Right ventricle myocardium inferior (tissue), 1 donor: Measurements from ENCODE around the gene SHISAL1. TPM values are rescaled to one million over a fixed set of nuclear protein-coding genes. Genes with fewer than 3 reads are reported as not detected.
"Not testable (repeated sequence)": the region's sequence is repeated elsewhere in the genome, so short reads cannot be mapped to it uniquely, and the experiment has no call there.

Source experiments
- ATAC-seq: fragments of 200-7000 bp; cut with Tn5 transposase; one replicate; pipeline ENCODE4 v1.9.1; 2020; ENCODE audit warnings: mild to moderate bottlenecking, moderate library complexity
- DNase-seq: peaks from one replicate; pipeline ENCODE4 v3.0.0; 2021; ENCODE audit errors: missing footprints
- intact Hi-C: fragments of 100-400 bp; cut with DNase I; formaldehyde crosslinking; loops from one replicate; pipeline ENCODE4 v1.11.0; 2022
- total RNA-seq: library from RNA; stranded (reverse); fragmentation: NEBNext Ultra II Directional; extraction: Animal tissue kit (Norgen Biotek cat#: 25700); gene quantifications from one replicate; pipeline ENCODE4 v1.2.1, GENCODE V29; 2021
- donor health status: DM: no; HTN: yes; CAD: no; lungs with severe emphysema.

Gene SHISAL1
- total RNA-seq, 1 donor from 2014 or later = 1.5 TPM

DNA sequence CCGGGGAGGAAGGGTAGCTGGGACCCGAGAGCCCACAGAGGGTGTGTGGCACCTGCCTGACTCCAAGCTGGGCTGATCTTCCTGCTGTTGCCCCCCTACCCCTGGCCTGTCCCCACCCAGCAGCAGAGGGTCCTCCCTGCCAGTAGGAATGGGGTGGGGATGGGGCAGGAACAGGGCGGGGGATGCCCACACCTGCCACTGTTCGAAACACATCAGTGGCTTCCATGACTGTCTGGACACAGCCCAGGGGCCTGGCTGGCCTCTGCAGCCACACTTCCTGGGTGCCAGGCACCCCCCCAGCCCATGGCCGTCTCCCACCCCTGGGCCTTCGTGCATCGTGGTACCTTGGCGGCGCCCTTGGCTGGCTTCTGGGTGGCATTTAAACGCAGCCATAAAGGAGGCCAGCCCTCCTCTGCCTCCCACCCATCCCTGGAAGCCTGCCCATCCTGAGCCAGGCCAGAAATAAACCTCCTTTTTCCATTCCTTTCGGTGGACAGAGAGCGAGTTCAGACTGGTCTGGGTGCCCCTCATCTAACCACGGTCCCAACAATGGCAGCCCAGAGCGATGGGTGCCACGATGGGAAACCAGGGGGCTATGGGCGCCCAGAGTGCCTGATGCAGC lies 745 bp upstream of the SHISAL1 start:
- intact Hi-C loops = no loop called here
- ATAC-seq = no peak
- no peak for DNase-seq

DNA sequence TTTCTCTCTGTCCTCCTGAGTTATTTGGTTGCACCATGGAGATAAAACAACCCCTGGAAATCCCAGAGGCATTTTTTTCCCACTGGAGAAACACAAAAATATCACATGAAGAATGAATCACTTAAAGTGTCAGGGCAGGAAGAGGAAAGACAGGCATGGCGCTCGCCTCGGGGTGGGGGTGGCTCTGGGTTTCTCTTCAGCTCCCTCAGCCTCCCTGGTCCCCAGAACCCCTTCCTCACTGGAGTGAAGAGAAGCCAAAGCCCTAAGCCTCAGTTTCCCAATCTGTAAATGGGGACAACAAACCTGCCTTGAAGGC lies 938 bp downstream of the SHISAL1 start:
- intact Hi-C loops = no loop called here
- ATAC-seq = no peak
- no peak for DNase-seq

DNA sequence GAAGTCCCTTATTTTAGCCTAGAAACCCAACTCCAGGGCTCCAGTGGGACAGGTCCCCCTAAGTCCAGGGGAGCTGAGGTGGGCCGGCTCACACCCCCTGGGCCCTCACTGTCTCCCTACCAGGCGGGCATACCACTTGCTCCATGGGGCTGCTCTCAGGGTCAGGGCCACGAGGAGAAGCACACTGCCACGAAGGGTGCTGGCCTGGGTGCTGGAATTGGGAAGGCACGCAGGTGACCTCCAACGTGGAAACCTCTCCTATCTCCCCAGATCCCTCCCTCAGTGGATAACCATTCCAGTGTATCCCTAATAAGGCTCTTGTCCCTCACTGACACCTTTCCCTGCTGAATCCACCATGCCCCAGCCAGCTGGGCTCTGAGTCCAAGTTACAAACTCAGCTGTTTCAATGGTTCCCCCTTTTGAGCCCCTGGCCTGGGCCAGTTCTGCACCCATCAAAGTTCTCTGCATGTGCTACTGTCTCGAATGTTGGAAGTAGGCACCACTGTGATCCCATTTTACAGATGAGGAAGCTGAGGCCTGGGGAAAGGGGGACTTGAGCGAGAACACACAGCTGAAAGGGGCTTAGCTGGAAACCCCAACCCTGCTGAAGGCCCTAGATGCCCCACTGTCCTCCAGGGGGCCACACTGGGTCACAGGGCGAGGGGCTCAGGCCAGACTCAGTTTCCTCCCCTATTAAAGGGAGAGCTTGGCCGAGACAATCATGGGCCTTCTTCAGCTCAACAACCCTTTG lies 1.5 kb downstream of the SHISAL1 start:
- DNase-seq (no peak), ATAC-seq (no peak)

DNA sequence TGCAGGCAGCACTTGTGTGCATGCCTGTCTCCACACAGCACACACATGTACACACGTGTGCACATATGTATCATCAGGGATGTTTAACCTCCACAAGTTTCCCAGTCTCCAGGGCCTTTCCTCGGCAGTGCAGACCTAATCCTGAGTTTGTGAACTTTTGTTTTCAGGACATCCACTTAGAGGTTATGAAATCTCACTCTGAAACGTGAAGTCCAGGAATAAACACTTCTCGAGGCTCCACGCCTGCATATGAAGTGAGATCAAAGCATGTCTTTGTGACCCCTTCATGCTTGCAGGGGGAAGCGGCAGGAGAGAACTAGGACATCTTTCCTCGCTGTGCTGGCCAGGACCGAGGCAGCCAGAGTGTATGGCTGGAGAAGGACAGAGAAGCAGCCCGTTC lies 3.1 kb downstream of the SHISAL1 start:
- no peak for DNase-seq
- ATAC-seq = no peak
- intact Hi-C loops = no loop called here

More for the DNA sequence above, 1.5 kb downstream of the SHISAL1 start:
- intact Hi-C loops = no loop called here

DNA sequence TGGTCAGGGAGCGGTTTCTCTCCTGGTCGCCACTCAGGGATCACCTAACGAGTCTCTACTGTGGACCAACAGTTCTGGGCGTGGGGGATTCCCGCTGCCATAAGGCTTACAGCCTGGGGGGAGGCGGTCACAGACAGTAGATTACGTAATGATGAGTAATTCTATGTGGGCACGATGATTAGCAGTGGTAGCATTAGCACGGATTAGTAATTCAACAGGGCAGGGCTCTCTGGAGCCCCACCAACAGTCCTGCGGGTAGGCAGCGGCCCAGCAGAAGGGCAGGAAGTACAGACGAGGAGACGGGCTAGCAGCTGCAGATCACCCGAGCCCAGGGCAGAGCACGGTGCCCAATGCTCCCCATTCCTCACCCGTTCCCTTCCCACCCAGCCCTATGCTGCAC lies 3.6 kb downstream of the SHISAL1 start:
- ATAC-seq (peak; percentile 11), DNase-seq (no peak)
- intact Hi-C loops = no loop called here

DNA sequence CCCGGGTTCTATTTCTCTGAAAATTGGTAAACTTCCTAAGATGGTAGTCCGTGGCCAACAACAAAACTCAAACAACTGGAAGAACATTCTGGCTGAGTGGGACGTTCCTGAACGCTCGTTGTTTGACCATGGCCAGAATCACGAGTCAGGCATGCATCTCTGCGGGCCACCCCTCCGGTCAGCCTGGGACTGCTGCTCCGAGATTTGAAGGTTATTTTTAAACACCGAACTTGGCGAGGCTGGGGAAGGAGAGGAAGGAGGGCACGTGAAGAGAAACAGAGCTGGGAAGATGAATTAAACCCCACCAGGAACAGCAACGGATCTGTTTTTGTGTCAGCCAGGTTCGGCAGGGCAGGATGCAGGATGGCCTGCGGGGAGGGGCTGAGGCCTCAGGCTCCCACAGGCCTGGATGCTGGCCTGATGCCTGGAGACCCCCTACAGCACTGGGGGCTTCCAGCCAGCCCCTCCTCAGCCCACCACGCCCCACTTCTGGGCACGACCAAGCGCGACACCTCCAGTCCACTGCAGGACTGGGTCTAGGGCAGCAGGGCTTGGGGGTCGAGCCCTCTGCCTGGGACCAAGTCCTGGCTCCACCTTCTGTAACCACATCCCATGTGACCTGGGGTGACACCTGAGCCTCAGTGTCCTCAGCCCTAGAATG lies 5.1 kb downstream of the SHISAL1 start:
- intact Hi-C loops = no loop called here
- DNase-seq (no peak), ATAC-seq (peak; percentile 29)

DNA sequence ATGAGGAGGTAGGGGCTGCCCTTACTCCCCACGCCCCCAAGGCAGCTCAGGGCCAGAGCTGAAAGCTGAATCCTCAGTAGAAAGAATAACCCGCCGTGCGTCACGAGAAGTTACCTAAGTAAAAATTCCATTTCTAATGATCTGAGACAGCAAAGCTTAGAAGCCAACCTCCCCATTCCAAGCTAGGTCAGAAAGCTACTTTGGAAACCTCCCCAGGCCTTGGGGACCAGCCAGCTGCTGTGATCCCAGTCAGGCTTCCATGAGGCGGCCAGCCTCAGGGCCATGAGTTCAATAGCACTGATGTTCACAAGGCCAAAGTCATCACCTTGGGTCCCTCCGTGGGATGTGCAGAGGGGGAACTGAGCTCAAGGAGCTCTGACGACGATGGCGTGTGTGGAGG lies 6.9 kb downstream of the SHISAL1 start:
- ATAC-seq (no peak), DNase-seq (no peak)
- intact Hi-C loops = no loop called here

DNA sequence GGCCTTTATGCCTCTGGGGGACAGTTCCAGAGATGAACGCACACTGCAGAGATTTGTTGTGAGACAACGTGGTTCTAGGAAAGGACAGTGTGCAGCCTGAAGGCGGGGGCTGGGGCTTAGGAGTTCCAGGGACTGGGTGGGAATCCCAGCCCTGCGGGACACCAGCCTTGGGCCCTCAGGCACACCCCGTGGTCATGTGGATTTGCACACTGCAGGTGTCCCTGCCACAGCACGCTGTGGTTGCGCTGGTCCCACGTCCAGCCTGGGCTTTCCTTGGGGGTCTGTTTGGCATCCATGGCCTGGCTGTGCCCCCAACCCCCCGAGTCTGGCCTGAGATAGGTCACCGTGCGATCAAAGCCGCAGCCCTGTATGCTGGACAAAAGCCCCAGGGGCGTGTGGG lies 7.3 kb downstream of the SHISAL1 start:
- DNase-seq (no peak), ATAC-seq (no peak)
- intact Hi-C loops = no loop called here

DNA sequence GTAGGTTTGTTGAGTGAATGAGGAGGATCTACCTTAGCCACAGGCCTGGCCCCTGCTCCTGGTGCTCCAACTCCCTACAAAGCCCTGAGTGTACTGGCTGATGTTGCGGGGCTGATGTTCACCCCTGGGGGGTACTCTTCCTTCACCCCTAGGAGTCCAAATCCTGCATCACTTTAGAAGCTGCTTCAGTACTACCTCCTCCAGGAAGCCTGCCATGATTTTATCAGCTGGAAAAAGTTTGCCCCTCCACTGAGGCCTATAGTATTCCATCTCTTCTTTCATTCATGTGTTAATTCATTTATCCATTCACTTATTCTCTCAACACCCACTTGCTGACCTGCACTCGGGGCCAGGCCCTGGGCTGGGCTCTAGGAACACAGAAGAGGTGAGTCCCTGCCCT lies 7.8 kb downstream of the SHISAL1 start:
- ATAC-seq (no peak), DNase-seq (no peak)
- intact Hi-C loops = no loop called here

DNA sequence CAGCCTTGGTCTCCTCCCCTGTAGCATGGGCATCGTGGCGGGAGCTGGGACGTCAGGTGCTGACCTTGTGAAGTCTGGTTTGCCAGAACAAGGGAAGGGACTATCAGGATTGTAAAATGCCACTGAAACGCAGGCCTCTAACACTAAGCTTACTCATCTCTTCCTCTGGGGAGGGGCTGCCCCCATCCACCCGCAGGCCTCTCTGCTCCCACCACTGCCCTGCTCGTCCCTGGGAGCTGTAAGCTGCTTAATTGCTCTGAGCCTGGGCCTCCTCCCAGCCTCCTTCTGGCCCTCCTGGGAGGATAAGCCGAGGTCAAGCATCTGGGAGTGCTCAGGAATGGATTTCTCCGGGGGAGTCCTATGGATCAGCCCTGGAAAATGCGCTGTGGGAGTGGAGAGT lies 8.4 kb downstream of the SHISAL1 start:
- intact Hi-C loops = no loop called here
- ATAC-seq (no peak), DNase-seq (no peak)

DNA sequence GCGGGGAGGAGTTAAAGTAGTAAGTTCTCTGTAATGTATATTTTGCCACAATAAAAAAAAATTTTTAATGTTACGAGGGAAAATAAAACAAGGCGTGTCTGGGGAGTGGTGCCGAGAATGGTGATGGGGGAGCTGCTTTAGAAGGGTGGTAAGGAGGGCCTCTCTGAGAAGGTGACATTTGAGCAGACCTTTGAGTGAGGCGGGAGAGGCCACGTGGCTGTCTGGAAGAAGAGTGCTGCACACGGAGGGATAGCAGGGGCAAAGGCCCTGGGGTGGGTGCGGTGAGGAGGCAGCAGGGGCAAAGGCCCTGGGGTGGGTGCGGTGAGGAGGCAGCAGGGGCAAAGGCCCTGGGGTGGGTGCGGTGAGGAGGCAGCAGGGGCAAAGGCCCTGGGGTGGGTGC lies 10.4 kb downstream of the SHISAL1 start:
- intact Hi-C loops, DNase-seq, ATAC-seq: not testable (repeated sequence)

DNA sequence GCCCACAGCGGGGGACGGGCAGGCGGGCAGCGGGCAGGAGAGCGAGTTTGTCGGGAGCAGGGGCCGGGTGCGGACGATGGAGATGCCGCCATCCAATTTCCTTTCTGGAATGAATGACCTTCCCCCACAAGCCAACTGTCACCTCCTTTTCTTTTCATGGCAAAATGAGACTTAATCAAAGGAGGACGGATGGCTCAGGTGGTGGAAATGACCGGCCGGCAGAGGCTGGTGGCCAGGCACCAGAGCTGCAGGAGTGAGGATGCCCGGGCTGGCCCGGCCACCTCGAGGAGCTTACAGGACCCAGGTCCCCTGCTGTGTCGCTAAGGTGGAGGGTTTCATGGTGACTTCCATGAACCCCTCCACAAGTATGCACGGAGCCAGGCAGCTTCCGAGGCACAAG lies 11.7 kb downstream of the SHISAL1 start:
- intact Hi-C loops = no loop called here
- DNase-seq = no peak
- ATAC-seq = no peak

DNA sequence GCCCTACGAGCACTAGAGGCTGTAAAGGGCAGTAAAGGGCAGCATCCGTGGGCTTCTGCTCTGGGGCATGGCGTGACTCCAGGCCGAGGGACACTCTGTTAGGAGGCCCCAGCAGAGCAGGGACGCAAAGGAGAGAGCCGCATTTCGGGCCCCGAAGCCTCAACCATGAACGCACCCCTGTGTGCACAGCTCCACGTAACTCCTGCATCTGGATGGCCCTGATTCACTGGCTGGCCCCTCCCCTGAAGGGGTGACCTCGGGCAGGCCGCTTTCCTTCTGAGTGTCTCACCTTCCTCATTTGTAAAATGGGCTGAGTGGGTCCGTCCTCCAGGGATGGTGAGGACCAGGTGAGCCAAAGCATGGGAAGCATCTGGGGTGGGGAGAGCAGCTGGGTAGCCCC lies 13.6 kb downstream of the SHISAL1 start:
- intact Hi-C loops = no loop called here
- ATAC-seq (no peak), DNase-seq (no peak)

DNA sequence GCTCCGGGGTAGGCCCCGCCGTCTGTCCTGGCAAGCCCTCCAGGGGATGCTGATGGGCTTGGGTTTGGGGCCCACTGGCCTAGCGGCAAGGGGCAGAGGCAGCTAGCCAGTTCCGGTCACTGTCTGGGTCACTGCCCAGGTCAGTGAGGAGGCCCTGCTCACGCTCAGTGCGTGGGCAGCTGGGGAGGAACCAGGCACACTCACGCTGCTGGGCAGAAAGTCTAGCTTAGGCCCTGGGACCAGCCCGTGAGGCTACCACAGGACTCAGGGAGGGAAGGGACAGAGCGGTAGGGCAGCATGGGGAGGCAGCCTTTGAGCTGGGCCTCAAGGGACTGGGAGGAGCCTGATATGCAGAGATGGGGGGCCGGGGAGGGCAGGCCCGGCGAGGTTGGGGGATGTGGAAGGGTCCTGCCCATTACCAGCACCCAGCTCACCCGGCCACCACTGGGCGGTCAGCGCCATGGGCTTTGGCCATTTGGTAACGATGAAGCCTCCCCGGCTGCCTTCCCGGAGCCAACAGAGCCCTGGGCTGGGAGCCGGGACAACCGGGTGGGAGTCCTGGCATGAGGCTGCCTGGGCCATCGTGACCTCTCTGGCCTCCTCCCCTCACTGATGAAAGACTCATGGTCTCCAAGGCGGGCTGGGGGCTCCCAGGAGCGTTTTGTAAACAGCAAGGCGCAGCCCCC lies 14.2 kb downstream of the SHISAL1 start:
- DNase-seq = no peak
- ATAC-seq = no peak
- intact Hi-C loops = no loop called here

DNA sequence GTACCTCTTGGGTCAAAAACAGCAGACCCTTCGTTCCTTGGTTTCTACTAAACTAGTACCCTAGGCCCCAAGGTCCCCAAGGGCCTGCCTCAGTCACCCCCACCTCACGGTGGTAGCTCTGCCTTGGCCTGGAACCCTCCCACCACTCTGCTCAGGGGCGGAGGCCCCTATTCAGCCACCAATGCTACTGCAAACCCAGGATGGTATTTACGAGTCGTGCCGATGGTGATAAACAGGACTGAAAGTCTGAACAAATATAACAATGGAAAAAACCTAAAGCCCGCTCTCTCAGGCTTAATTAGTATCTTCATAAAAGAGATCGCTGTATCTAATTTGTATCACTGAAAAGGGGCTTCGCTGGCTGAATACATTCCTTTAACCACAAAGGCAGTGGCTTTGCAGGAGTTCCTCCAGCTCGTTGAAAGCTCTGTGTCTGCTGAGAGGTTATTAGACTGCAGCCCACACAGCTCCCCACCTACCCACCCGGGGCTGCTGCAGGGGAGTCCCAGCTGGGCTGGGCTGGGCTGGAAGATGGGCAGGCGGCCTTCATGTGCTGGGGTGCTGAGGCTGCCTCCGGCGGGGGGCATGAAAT lies 15.2 kb downstream of the SHISAL1 start:
- intact Hi-C loops = no loop called here
- no peak for ATAC-seq
- no peak for DNase-seq

DNA sequence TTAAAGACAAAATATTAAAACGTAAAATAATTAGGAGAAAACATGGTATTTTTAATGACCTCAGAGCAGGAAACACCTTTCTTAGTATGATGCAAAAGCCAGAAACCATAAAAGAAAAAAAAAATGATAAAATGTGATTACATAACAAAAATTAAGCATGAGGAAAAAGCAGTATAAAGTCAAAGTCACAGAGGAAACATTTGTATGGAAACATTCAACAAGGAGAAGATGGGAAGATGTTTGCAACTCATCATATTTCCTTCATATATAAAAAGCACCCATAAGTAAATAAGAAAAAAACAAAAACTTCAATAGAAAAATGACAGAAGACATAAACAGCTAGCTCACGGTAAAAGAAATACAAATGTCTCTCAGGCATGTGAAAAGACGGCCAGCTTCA lies 17.3 kb downstream of the SHISAL1 start:
- no peak for DNase-seq
- intact Hi-C loops = no loop called here
- no peak for ATAC-seq

DNA sequence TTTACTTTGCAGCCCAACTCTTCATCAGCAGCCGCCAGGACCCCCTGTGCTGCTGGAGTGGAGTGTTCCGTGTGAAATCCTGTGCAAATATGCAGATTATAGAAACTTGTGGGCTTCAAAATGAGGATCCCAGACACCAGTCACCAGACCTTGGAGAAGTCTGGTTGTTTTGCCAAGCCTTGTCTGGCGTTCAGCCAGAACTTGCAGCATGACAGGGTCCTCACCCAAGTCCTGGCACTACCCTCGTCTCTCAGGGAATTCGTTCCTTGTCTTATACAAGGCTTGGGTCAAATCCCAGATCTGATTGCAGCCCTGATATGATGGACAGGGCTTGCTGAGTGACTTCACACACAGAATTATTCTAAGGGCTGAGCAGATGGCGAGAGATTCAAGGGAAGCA lies 18.9 kb downstream of the SHISAL1 start:
- DNase-seq = no peak
- intact Hi-C loops = no loop called here
- no peak for ATAC-seq

DNA sequence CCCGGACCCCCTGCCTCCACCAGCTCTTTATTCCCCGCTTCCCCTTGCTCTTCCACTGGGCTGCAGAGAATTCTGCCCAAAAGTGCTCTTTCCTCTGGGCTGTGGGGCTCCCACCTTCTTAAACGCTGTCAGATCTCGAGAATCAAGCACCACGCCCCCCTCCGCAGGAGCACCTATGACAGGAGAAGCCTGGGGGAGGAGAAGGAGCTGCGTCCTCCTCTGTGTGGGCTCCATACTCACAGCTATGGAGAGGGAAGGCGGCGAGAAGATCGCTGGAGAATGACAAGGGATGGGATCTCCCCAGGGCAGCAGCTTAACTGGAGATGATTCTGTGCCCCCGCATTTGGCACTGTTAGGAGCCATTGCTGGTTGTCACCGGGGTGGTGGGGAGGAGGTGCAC lies 19.7 kb downstream of the SHISAL1 start:
- DNase-seq = peak; percentile 43
- intact Hi-C loops = no loop called here
- ATAC-seq = no peak

DNA sequence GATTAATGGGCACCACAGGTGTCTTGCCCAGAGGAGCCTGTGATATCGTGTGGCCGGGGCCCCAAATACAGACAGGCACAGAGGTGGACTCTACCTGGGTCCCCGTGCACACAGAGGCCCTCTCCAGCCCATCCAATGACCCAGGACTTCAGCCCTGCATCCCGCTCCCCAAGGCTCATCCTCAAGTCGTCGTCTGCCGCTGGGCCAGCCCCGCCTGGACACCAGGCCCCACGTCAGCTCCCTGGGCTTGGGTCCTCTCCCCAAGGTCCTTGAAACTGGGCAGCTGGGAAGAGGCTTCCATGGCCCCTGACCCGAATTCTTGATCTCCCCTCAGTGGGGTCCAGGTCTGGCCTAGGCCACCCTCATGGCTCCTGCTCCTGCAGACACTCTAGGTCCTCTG lies 20.2 kb downstream of the SHISAL1 start:
- intact Hi-C loops = no loop called here
- ATAC-seq (no peak), DNase-seq (peak; percentile 65)
